ENCODE measurements around the gene GRAMD2A.

DNA sequence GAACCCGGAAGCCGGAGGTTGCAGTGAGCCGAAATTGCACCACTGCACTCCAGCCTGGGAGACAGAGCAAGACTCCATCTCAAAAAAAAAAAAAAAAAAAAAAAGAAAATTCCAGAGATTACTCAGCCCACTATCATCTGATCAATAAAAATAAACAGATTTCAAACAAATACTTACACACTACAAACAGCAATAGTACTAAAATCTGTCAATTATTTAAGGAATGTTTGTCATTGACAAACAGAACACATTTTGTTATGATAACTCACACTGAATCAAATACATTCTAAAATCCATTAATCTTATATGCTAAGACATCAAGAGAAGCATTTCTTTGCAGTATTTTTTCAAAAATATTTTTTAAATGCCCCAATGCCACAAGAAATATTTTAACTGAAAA lies 87.2 kb downstream of the GRAMD2A start:
- TF ChIP-seq ZNF274 (IDR thresholded peaks at IDR 0.05; ENCODE audit: low read depth, low read length) (no peak), YY1 (IDR thresholded peaks at IDR 0.05; ENCODE audit: insufficient read depth, insufficient read length) (no peak), SUZ12 (IDR thresholded peaks at IDR 0.05; ENCODE audit: extremely low read depth, insufficient read depth, insufficient read length) (no peak)

All from NT2/D1 (cell line).